IMR-90 (cell line): ENCODE results near the gene ATP1A3. TPM values are rescaled to one million over a fixed set of nuclear protein-coding genes. Genes with fewer than 3 reads are reported as not detected.

ENCODE experiments used
- ATAC-seq: fragments of 200-7000 bp; cut with Tn5 transposase; 2 replicates; pipeline ENCODE4 v1.9.1; 2020; ENCODE audit warnings: low read depth, mild to moderate bottlenecking, moderate library complexity
- BruUV-seq: library from RNA; stranded (reverse); fragments of 400-500 nt; replicated peaks from 2 replicates; lab custom pipeline; 2021; lab: Mats Ljungman, UMichigan
- CTCF ChIA-PET: fragments of 300-600 bp; formaldehyde crosslinking; extraction: SDS; loops from one replicate; lab custom pipeline; 2021; ENCODE audit warnings: antibody characterized with exemption; lab: Yijun Ruan, JAX
- POLR2A ChIA-PET: fragments of 300-600 bp; sonication (Branson Sonifier 250); formaldehyde crosslinking; loops from one replicate; lab custom pipeline; 2022; ENCODE audit warnings: antibody characterized with exemption; ENCODE audit not compliant: unreplicated experiment; lab: Charles Lee
- DNase-seq: peaks from one replicate; pipeline ENCODE4 v3.0.0; 2013
- H2AFZ ChIP-seq: replicated peaks from 2 replicates; pipeline ENCODE3; 2013; ENCODE audit warnings: low read length, mild to moderate bottlenecking; ENCODE audit not compliant: poor library complexity
- H2AK5ac ChIP-seq: 2 replicates; pipeline ENCODE4 v1.6.1; 2013; ENCODE audit warnings: low read depth, low read length, inconsistent platforms
- H2AK9ac ChIP-seq: replicated peaks from 2 replicates; pipeline ENCODE3; 2013; ENCODE audit warnings: mild to moderate bottlenecking, low read depth, low read length, moderate library complexity; ENCODE audit not compliant: poor library complexity
- H2BK120ac ChIP-seq: 2 replicates; pipeline ENCODE4 v1.6.1; 2013; ENCODE audit warnings: low read depth, low read length, inconsistent platforms
- H2BK15ac ChIP-seq: 3 replicates; pipeline ENCODE4 v1.6.1; 2013; ENCODE audit warnings: low read depth, low read length, inconsistent platforms
- H2BK20ac ChIP-seq: 2 replicates; pipeline ENCODE4 v1.6.1; 2013; ENCODE audit warnings: low read depth, mild to moderate bottlenecking, inconsistent platforms, low read length, moderate library complexity
- H2BK5ac ChIP-seq: 2 replicates; pipeline ENCODE4 v1.6.1; 2013; ENCODE audit warnings: mild to moderate bottlenecking, low read depth, low read length, inconsistent platforms; ENCODE audit not compliant: poor library complexity, severe bottlenecking
- H3K14ac ChIP-seq: replicated peaks from 2 replicates; pipeline ENCODE4 v1.6.1; 2013; ENCODE audit warnings: low read depth, low read length, inconsistent platforms
- H3K18ac ChIP-seq: 2 replicates; pipeline ENCODE4 v1.6.1; 2013; ENCODE audit warnings: low read depth, low read length, control low read depth
- H3K23ac ChIP-seq: 2 replicates; pipeline ENCODE4 v1.6.1; 2013; ENCODE audit warnings: low read depth, low read length, inconsistent platforms
- H3K27ac ChIP-seq: 2 replicates; pipeline ENCODE4 v1.5.1; 2013; ENCODE audit warnings: mild to moderate bottlenecking, control low read depth, low read length; ENCODE audit not compliant: insufficient read depth
- H3K27me3 ChIP-seq: 2 replicates; pipeline ENCODE4 v1.6.1; 2013; ENCODE audit warnings: low read length; ENCODE audit not compliant: control insufficient read depth, insufficient read depth
- H3K36me3 ChIP-seq: 2 replicates; pipeline ENCODE4 v1.6.1; 2013; ENCODE audit warnings: low read length, mixed read lengths; ENCODE audit not compliant: control insufficient read depth, insufficient read depth
- H3K4ac ChIP-seq: 2 replicates; pipeline ENCODE4 v1.6.1; 2013; ENCODE audit warnings: low read depth, low read length, inconsistent platforms
- H3K4me1 ChIP-seq: 2 replicates; pipeline ENCODE4 v1.6.1; 2013; ENCODE audit warnings: low read length, mixed read lengths; ENCODE audit not compliant: control insufficient read depth, insufficient read depth
- H3K4me2 ChIP-seq: 2 replicates; pipeline ENCODE4 v1.6.1; 2013; ENCODE audit warnings: low read depth, mild to moderate bottlenecking, control low read depth, low read length, moderate library complexity
- H3K4me3 ChIP-seq: 2 replicates; pipeline ENCODE4 v1.5.1; 2013; ENCODE audit warnings: low read depth, mild to moderate bottlenecking, control low read depth, low read length, moderate library complexity; ENCODE audit not compliant: insufficient read depth
- H3K56ac ChIP-seq: 2 replicates; pipeline ENCODE4 v1.6.1; 2013; ENCODE audit warnings: low read length, inconsistent platforms; ENCODE audit not compliant: insufficient read depth; ENCODE audit errors: extremely low read depth
- H3K79me1 ChIP-seq, 2 experiments: 2 replicates each; pipeline ENCODE4 v1.6.1; 2013; ENCODE audit warnings: low read length in 2 of 2, inconsistent platforms in 1 of 2, low read depth in 1 of 2
- H3K9ac ChIP-seq: 2 replicates; pipeline ENCODE4 v1.6.1; 2013; ENCODE audit warnings: low read depth, low read length, control low read depth
- H3K9me1 ChIP-seq: 2 replicates; pipeline ENCODE4 v1.6.1; 2013; ENCODE audit warnings: low read length, inconsistent platforms; ENCODE audit not compliant: insufficient read depth
- H3K9me3 ChIP-seq: 2 replicates; pipeline ENCODE4 v1.6.1; 2013; ENCODE audit warnings: low read length; ENCODE audit not compliant: control insufficient read depth, insufficient read depth
- H4K20me1 ChIP-seq: 2 replicates; pipeline ENCODE4 v1.6.1; 2013; ENCODE audit warnings: low read length, inconsistent platforms; ENCODE audit not compliant: insufficient read depth
- H4K5ac ChIP-seq: 2 replicates; pipeline ENCODE4 v1.6.1; 2013; ENCODE audit warnings: mild to moderate bottlenecking, low read depth, low read length, control low read depth
- H4K8ac ChIP-seq, 2 experiments: 2 replicates each; pipeline ENCODE4 v1.6.1; 2013; ENCODE audit warnings: low read depth in 2 of 2, low read length in 2 of 2, control low read depth in 1 of 2, inconsistent platforms in 1 of 2
- H4K91ac ChIP-seq: 2 replicates; pipeline ENCODE4 v1.6.1; 2013; ENCODE audit warnings: low read depth, low read length, inconsistent platforms; ENCODE audit not compliant: insufficient read depth
- BHLHE40 ChIP-seq: fragments of 150-350 bp; IDR thresholded peaks from 2 replicates; pipeline ENCODE4 v1.6.1; 2016; ENCODE audit warnings: mild to moderate bottlenecking, low read depth, low read length
- FOS ChIP-seq: fragments of 150-350 bp; IDR thresholded peaks from 2 replicates; pipeline ENCODE4 v1.6.1; 2016; ENCODE audit warnings: low read depth, low read length
- POLR2A ChIP-seq: IDR thresholded peaks from 2 replicates; pipeline ENCODE4 v1.6.1; 2012; ENCODE audit warnings: mild to moderate bottlenecking, low read depth, low read length
- RCOR1 ChIP-seq: IDR thresholded peaks from 2 replicates; pipeline ENCODE4 v1.6.1; 2012; ENCODE audit warnings: mild to moderate bottlenecking, low read length, improper control_type of control experiment; ENCODE audit not compliant: insufficient replicate concordance
- RFX5 ChIP-seq: IDR thresholded peaks from 2 replicates; pipeline ENCODE4 v1.8.0; 2012; ENCODE audit warnings: low read depth, mild to moderate bottlenecking, low read length, moderate library complexity
- WGBS, 2 experiments: methylation state at CpG; one replicate each; pipeline versions ENCODE4 v1.1.5 to v1.1.7; 2013; ENCODE audit warnings: missing lambda C conversion rate in 2 of 2; ENCODE audit not compliant: insufficient read length in 1 of 2; ENCODE audit errors: extremely low coverage in 2 of 2; 5-methylcytosine and 5-hydroxymethylcytosine counted together
- dilution Hi-C: fragments of 300-500 bp; cut with HindIII; formaldehyde crosslinking; loops from one replicate; pipeline ENCODE4 v1.14.3; 2018; ENCODE audit warnings: low sequenced_read_pairs; ENCODE audit not compliant: unreplicated experiment
- in situ Hi-C: fragments of 300-500 bp; cut with MboI; formaldehyde crosslinking; loops from 3 replicates; pipeline ENCODE4 v1.14.3; 2019; ENCODE audit warnings: low sequenced_read_pairs, inconsistent platforms, mixed read lengths
- intact Hi-C: fragments of 100-400 bp; cut with micrococcal nuclease; formaldehyde crosslinking; loops from 2 replicates; pipeline ENCODE4 v1.10.0; 2022
- polyA plus RNA-seq, 3 experiments: library from polyadenylated mRNA; depleted of rRNA; stranded (reverse); fragments of >200 nt; gene quantifications; 2 replicates each; pipeline ENCODE4 v1.2.3, GENCODE V29; 2012; ENCODE audit warnings: low replicate concordance in 1 of 3
- total RNA-seq: library from RNA; depleted of rRNA; stranded (reverse); fragments of >200 nt; gene quantifications from 2 replicates; pipeline ENCODE4 v1.2.3, GENCODE V29; 2012

The ATP1A3 gene
- total and polyA plus RNA-seq, 2 of the 4 experiments (the other 2 are of a cell fraction): under 0.01 to 0.12 TPM

DNA sequence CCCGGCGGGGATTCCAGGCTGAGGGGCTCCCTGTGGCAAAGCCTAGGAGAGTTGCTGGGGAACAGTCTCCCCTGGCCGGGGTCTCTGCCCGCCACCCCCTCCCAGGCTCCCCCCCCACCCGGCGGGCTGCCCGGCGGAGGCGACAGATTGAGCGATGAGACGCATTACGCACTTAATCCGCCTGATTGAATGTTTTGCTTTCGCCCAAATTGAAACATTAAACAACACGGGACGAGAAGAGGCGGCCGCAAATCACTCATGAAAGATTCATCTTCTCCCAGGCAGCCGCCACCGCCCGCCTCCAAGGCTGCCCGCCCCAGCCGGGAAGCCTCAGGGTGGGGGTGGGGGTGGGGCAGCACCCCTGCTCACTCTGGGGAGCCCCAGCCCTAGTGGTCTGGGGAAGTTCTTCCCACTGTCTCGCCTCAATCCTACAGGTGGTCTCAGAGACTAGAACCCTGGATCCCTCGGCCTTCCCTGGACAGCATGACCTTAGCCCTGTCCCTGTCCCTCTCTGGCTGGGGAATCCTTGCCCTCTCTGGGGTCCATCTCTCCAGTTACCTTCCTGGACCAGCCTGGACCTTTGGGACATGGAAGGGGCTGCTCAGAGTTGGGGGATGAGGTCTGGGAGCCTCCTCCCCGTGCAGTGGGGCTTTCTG is 58.1 kb downstream of the ATP1A3 start:
- H3K4ac ChIP-seq: 0 out of 2 replicates have a peak overlapping the region, but pooled peaks have one; percentile 34
- no peak overlapping the region for H2BK5ac ChIP-seq
- H4K5ac ChIP-seq: no peak overlapping the region
- dilution Hi-C loops (no loop called here), in situ Hi-C loops (no loop called here), intact Hi-C loops (no loop called here)
- no peak overlapping the region for H3K56ac ChIP-seq
- no CpG with 5 or more reads among the region's 26 CpGs for WGBS, 2 experiments
- peak overlapping the region; percentile 3; the same call in 1 of the 2 replicates for H3K4me2 ChIP-seq
- peaks cover 12% of the 10 kb centered on the region for H3K4me1 ChIP-seq
- peak; percentile 15 for ATAC-seq
- H2AFZ ChIP-seq: peak overlapping the region; percentile 48
- ChIA-PET CTCF (interaction anchor here (0.6 kb wide), 1 partner anchor 48 kb away, joined by 3 read pairs; no protein-coding TSS in a partner anchor), POLR2A (no interaction called here)
- H3K23ac ChIP-seq: peak overlapping the region; percentile 47; the same call in 1 of the 2 replicates
- H3K36me3 ChIP-seq: no peaks in the 10 kb centered on the region
- no peaks in the 10 kb centered on the region for H3K9me1 ChIP-seq
- no TSS peak for BruUV-seq
- H3K79me1 ChIP-seq: no peaks in the 10 kb centered on the region
- no peak for DNase-seq
- TF ChIP-seq FOS (no peak; the same call in 1 of the 2 replicates), POLR2A (no peak), RFX5 (no peak), BHLHE40 (no peak; the same call in 1 of the 2 replicates), RCOR1 (no peak)
- peaks cover 46% of the 10 kb centered on the region for H3K27me3 ChIP-seq
- no peak overlapping the region for H3K14ac ChIP-seq
- H4K8ac ChIP-seq: peak overlapping the region in 1 of 2 experiments; percentile 15; a peak in 1 of 4 replicates
- no peak overlapping the region for H3K18ac ChIP-seq
- H2AK5ac ChIP-seq: peak overlapping the region; percentile 50
- H3K9me3 ChIP-seq: no peaks in the 10 kb centered on the region
- peaks cover 4% of the 10 kb centered on the region for H4K20me1 ChIP-seq
- H3K4me3 ChIP-seq: no peak overlapping the region
- H3K9ac ChIP-seq: no peak overlapping the region
- H2BK15ac ChIP-seq: no peak overlapping the region
- H3K27ac ChIP-seq: no peak overlapping the region
- no peak overlapping the region for H2BK20ac ChIP-seq
- H4K91ac ChIP-seq: no peak overlapping the region
- no peak overlapping the region for H2BK120ac ChIP-seq
- no peak overlapping the region for H2AK9ac ChIP-seq
